Measurements from ENCODE around the gene ARHGAP15.

- TF ChIP-seq POLR2AphosphoS5 (IDR thresholded peaks at IDR 0.05) (no peak), CTCF (IDR thresholded peaks at IDR 0.05) (no peak)
These were observed 31.8 kb downstream of the ARHGAP15 start for GRCh38 chr2:143160732-143161707.

All from suprapubic skin (tissue), 3 donors.